ES-I3 (cell line): ENCODE measurements around the gene LONP2.

Source experiments
- H3K36me3 ChIP-seq: 2 replicates; pipeline ENCODE4 v1.6.1; 2013; ENCODE audit warnings: mild to moderate bottlenecking, low read length, control low read depth, moderate library complexity; ENCODE audit not compliant: insufficient read depth
- H3K4me1 ChIP-seq: 2 replicates; pipeline ENCODE4 v1.6.1; 2013; ENCODE audit warnings: mild to moderate bottlenecking, control low read depth, low read length; ENCODE audit not compliant: insufficient read depth
- H3K9ac ChIP-seq: 2 replicates; pipeline ENCODE4 v1.6.1; 2013; ENCODE audit warnings: low read depth, mild to moderate bottlenecking, low read length, moderate library complexity
- H3K9me3 ChIP-seq: 2 replicates; pipeline ENCODE4 v1.6.1; 2013; ENCODE audit warnings: mild to moderate bottlenecking, low read length, moderate library complexity; ENCODE audit not compliant: control insufficient read depth, insufficient read depth

Gene LONP2

GRCh38 chr16:48256579-48257177 lies 12.6 kb downstream of the LONP2 start:
- Histone ChIP-seq H3K9ac (no peak overlapping the region), H3K4me1 (no peaks in the 10 kb centered on the region), H3K9me3 (no peaks in the 10 kb centered on the region), H3K36me3 (peaks cover 4% of the 10 kb centered on the region; the same call in 1 of the 2 replicates)

GRCh38 chr16:48261569-48261968 lies 17.5 kb downstream of the LONP2 start:
- Histone ChIP-seq H3K9ac (no peak overlapping the region), H3K36me3 (0 out of 2 replicates have a peak, but pooled peaks cover 2% of the 10 kb centered on the region), H3K4me1 (no peaks in the 10 kb centered on the region), H3K9me3 (0 out of 2 replicates have a peak, but pooled peaks cover 2% of the 10 kb centered on the region)

- 0 out of 2 replicates have a peak, but pooled peaks cover 2% of the 10 kb centered on the region for H3K36me3 ChIP-seq
- 0 out of 2 replicates have a peak, but pooled peaks cover 2% of the 10 kb centered on the region for H3K9me3 ChIP-seq
- no peaks in the 10 kb centered on the region for H3K4me1 ChIP-seq
- H3K9ac ChIP-seq = no peak overlapping the region
Measured at GRCh38 chr16:48262631-48263030, 18.5 kb downstream of the LONP2 start.

DNA sequence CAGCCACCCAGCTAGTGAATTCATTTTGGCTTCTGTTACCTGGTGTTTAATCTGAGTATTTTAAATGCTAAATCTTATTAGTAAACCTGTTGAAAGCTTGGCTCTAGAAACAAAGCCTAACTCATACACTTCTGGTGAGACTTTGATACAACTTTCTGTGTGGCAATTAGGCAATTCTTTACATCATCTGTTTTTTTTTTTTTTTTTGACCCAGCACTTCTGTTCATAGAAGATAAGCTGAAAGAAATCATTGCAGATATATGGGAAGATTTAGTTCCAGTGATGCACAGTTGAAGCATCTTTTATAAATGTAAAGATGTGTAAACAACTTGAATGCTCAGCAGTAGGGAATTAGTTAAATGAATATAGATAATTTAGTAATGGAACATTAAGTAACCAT lies 24.9 kb downstream of the LONP2 start:
- 0 out of 2 replicates have a peak, but pooled peaks cover 2% of the 10 kb centered on the region for H3K36me3 ChIP-seq
- no peak overlapping the region for H3K9ac ChIP-seq
- no peaks in the 10 kb centered on the region for H3K4me1 ChIP-seq
- no peaks in the 10 kb centered on the region for H3K9me3 ChIP-seq

DNA sequence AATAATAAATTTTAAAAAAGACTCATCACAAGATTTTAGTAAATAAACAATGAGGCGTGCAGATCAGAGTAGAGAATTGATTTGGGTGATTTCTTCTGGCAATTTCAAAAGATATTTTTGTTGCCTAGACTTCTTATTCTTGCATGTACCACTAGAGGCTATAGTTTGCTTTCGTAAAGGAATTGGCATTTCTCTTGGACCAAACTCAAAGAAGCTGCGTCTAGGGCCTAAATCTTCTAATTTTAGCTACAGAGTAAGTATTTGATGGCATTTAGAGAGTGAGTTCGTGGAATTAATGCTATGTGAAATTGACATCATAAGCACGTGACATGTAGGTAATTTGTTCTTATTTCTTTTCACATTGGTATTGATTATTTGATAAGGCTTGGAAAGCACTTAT lies 27.6 kb downstream of the LONP2 start:
- no peaks in the 10 kb centered on the region for H3K9me3 ChIP-seq
- no peak overlapping the region for H3K9ac ChIP-seq
- peaks cover 8% of the 10 kb centered on the region for H3K4me1 ChIP-seq
- H3K36me3 ChIP-seq = no peaks in the 10 kb centered on the region

DNA sequence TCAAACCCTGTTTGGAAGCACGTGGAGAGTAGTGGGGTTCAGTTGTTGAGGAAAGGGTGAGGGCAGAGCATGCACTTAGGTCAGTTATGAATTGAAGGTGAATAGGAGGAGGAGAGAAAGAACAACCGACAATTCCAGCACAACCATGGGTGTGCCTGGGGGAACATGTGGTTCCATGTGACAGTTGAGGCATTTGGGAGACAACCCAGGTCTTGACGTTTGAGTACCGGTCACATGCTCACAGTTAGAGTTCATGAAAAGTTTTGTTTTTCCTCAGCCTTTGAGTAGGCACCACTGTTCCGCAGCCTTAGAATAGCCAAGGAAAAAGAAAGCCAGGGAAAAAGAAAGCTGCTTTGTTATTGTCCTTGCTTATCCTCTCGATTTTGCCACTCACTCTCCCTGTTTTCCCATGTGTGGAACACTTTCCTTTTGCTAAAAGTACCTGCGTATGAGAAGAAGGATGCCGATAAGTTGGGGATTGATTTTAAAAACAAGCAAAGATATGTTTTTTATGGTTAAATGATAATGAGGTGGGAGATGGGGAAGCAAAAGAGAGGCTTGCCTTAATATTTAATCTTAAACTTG lies 28.8 kb downstream of the LONP2 start:
- Histone ChIP-seq H3K4me1 (peaks cover 8% of the 10 kb centered on the region), H3K9ac (no peak overlapping the region), H3K36me3 (peaks cover 3% of the 10 kb centered on the region; the same call in 1 of the 2 replicates), H3K9me3 (no peaks in the 10 kb centered on the region)

DNA sequence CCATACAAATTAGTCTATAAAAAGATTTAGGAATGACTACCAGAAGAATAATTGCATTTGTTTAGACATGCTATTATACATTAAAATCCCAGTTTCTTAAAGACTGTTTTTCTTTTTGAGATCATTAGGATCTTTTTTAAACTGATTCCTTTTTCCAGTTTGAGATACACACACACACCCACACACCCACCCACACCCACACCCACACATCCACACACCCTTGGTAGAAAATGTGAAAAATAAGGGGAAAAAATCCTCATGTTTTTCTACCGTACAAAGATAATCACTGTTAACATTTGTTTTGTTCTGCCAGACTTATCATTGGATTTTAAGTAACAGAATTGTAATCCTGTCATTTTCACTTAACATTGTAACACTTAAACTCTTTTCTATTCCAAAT lies 30.4 kb downstream of the LONP2 start:
- Histone ChIP-seq H3K9me3 (no peaks in the 10 kb centered on the region), H3K9ac (no peak overlapping the region), H3K36me3 (peaks cover 3% of the 10 kb centered on the region; the same call in 1 of the 2 replicates), H3K4me1 (peaks cover 8% of the 10 kb centered on the region)

GRCh38 chr16:48276102-48276501 lies 32.0 kb downstream of the LONP2 start:
- Histone ChIP-seq H3K4me1 (peaks cover 8% of the 10 kb centered on the region), H3K9ac (no peak overlapping the region), H3K36me3 (peaks cover 3% of the 10 kb centered on the region; the same call in 1 of the 2 replicates), H3K9me3 (no peaks in the 10 kb centered on the region)

- Histone ChIP-seq H3K4me1 (peaks cover 8% of the 10 kb centered on the region), H3K9ac (no peak overlapping the region), H3K9me3 (no peaks in the 10 kb centered on the region), H3K36me3 (peaks cover 3% of the 10 kb centered on the region; the same call in 1 of the 2 replicates)
Measured at GRCh38 chr16:48277158-48277557, 33.1 kb downstream of the LONP2 start.

DNA sequence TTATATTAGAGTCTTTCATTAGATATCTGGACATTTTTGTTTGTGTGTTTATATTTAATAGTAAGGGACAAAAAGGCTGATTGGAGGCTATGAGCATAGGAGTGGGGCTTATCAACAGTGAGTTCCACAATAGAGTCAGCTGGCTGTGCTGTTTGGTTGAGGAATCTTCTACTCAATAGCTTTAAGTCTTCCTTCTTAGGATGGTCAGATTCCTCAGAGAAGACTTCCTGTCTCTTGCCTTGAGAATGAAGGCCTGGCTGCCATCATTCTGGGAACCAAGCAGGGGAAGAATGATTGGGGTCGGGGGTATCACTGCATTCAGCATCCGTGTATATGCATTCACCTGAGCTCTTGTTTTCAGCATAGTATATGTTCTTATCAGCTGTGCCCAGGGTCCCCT lies 35.1 kb downstream of the LONP2 start:
- no peak overlapping the region for H3K9ac ChIP-seq
- H3K4me1 ChIP-seq = peaks cover 8% of the 10 kb centered on the region
- H3K9me3 ChIP-seq = no peaks in the 10 kb centered on the region
- H3K36me3 ChIP-seq = peaks cover 3% of the 10 kb centered on the region; the same call in 1 of the 2 replicates

DNA sequence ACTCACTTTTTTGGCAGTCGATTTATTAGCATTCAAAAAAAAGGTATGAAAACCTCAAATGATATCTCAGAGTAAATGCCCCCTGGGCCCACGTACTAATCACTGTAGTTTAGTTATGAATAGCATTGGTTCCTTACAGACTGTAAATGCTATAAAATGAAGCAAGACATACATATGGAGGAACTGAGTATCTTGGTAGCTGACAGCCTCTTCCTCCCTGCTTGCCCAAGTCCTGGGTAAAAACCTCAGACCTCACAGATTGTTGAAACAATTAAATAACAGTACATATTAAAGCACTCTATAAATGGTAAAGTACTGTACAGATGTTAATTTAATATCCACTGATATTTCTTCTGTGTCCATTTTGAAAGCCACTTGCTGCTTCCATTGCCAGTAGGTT lies 36.4 kb downstream of the LONP2 start:
- Histone ChIP-seq H3K4me1 (peaks cover 8% of the 10 kb centered on the region), H3K9me3 (no peaks in the 10 kb centered on the region), H3K9ac (no peak overlapping the region), H3K36me3 (peaks cover 3% of the 10 kb centered on the region; the same call in 1 of the 2 replicates)

DNA sequence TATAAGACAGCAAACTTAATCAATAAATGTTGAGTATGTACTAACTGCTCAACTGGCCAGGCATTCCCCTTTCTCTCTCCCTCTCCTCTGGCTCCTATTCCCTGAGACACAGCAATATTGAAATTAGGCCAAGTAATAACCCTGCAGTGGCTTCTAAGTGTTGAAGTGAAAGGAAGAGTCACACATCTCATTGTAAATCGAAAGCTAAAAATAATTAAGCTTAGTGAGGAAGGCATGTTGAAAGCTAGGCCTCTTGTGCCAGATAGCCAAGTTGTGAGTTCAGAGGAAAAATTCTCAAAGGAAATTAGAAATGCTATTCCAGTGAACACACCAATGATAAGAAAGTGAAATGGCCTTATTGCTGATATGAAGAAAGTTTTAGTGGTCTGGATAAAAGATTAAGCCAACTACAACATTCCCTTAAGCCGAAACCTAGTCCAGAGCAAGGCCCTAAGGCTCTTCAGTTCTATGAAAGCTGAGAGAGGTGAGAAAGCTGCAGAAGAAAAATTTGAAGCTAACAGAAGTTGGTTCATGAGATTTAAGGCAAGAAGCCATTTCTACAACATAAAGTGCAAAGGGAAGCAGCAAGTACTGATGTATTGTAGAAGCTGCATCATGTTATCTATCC lies 38.6 kb downstream of the LONP2 start:
- Histone ChIP-seq H3K36me3 (no peaks in the 10 kb centered on the region), H3K4me1 (no peaks in the 10 kb centered on the region), H3K9me3 (peaks cover 7% of the 10 kb centered on the region), H3K9ac (no peak overlapping the region)

GRCh38 chr16:48284772-48285409 lies 40.8 kb downstream of the LONP2 start:
- peaks cover 9% of the 10 kb centered on the region for H3K9me3 ChIP-seq
- H3K4me1 ChIP-seq = no peaks in the 10 kb centered on the region
- no peak overlapping the region for H3K9ac ChIP-seq
- no peaks in the 10 kb centered on the region for H3K36me3 ChIP-seq

DNA sequence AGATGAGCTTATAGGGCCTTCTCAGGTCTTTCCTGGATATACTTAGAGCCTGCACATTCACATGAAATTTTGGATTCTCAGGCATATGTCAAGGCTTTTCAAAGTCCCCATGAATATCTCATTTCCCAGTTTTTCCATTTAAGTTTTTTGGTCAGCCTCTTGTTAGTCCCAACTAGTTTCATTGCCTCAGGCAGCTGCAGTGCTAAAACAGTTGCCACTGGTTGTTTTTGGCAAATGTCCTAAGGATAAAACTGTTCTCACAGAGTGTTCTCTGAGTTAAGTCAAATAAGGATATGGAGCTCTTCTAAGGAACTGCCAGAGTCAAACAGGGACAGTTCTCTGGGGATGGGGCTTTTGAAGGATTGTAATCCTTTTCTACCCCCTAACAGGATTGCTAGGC lies 43.1 kb downstream of the LONP2 start:
- H3K9ac ChIP-seq = no peak overlapping the region
- H3K9me3 ChIP-seq = peaks cover 9% of the 10 kb centered on the region
- H3K36me3 ChIP-seq = no peaks in the 10 kb centered on the region
- peaks cover 6% of the 10 kb centered on the region; the same call in 1 of the 2 replicates for H3K4me1 ChIP-seq
